Tibial nerve (tissue), 4 donors: ENCODE measurements around the gene ZNF800. TPM values are rescaled to one million over a fixed set of nuclear protein-coding genes. Genes with fewer than 3 reads are reported as not detected.

Experiments
- DNase-seq, 2 donors: peaks; one replicate each; pipeline ENCODE4 v3.0.0-alpha.2; 2019; ENCODE audit warnings: low spot score in 2 of 2
- H3K27ac ChIP-seq, 4 donors: fragments of 200-600 bp; sonication (generic) in 3 of 4; one replicate each; pipeline ENCODE4 v1.5.1; 2017 to 2019; ENCODE audit warnings: mild to moderate bottlenecking in 1 of 4
- H3K27me3 ChIP-seq, 2 donors: fragments of 200-600 bp; sonication (generic) in 1 of 2; one replicate each; pipeline versions ENCODE4 v1.5.1 to v1.6.0; 2017 to 2019
- H3K36me3 ChIP-seq, 3 donors: fragments of 200-600 bp; sonication (generic); one replicate each; pipeline ENCODE4 v1.5.1; 2018 to 2019
- H3K4me1 ChIP-seq, 4 donors: fragments of 200-600 bp; sonication (generic) in 3 of 4; one replicate each; pipeline ENCODE4 v1.5.1; 2017 to 2019
- H3K4me3 ChIP-seq, 4 donors: fragments of 200-600 bp; sonication (generic) in 3 of 4; one replicate each; pipeline ENCODE4 v1.5.1; 2017 to 2019; ENCODE audit warnings: mild to moderate bottlenecking in 1 of 4, moderate library complexity in 1 of 4
- H3K9me3 ChIP-seq, 4 donors: fragments of 200-600 bp; sonication (generic) in 3 of 4; one replicate each; pipeline ENCODE4 v1.5.1; 2017 to 2019
- EP300 ChIP-seq, 2 donors: sonication (generic); formaldehyde crosslinking; IDR thresholded peaks; one replicate each; pipeline ENCODE4 v1.6.1; 2017; ENCODE audit warnings: antibody characterized with exemption in 2 of 2, mild to moderate bottlenecking in 1 of 2
- POLR2A ChIP-seq, 2 donors: fragments of 450-650 bp; IDR thresholded peaks; one replicate each; pipeline ENCODE4 v1.6.1; 2017; ENCODE audit warnings: antibody characterized with exemption in 2 of 2, mild to moderate bottlenecking in 2 of 2, moderate library complexity in 2 of 2
- whole genome bisulfite sequencing, 2 donors: methylation state at CpG; one replicate each; pipeline ENCODE4 v1.1.5; 2018; 5-methylcytosine and 5-hydroxymethylcytosine counted together
- total RNA-seq, 4 donors: library from RNA; depleted of rRNA; stranded (reverse); fragments of >200 nt; gene quantifications; one replicate each; pipeline ENCODE4 v1.1.0, GENCODE V29; 2016
- TF ChIP-seq, protein P1 (sequence below), 5 experiments: fragments of 200-600 bp in 3 of 5; fragments of 450-650 bp in 2 of 5; sonication (generic) in 3 of 5; IDR thresholded peaks; one replicate each; pipeline ENCODE4 v1.5.1; 2016 to 2019; ENCODE audit warnings: antibody characterized with exemption in 5 of 5, mild to moderate bottlenecking in 3 of 5, moderate library complexity in 2 of 5

ZNF800 gene
- total RNA-seq, 4 donors from 2014 or later: 27.3 to 50.0 (median 33.9) TPM

DNA sequence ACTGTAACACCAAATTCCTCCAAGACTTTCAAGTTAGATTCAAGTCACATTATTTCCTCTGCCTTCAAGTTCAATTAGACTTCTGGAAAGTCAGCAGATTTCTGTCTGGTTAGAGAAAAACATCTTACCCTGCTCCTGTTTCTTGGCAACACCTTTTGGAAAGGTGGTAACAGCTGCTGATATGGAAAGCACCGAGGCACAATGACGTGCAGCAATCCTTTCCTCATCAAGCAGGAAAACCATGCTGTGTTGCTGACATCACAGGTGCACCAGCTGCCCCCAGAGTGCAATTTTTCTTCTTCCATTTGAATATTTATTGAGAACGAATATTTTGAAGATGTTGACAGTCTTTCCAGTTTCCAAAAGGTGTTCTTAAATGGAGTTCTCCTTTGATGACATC, 41.9 kb downstream of the ZNF800 start:
- H3K27me3 ChIP-seq: no peaks in the 10 kb centered on the region
- TF ChIP-seq, protein P1, sequence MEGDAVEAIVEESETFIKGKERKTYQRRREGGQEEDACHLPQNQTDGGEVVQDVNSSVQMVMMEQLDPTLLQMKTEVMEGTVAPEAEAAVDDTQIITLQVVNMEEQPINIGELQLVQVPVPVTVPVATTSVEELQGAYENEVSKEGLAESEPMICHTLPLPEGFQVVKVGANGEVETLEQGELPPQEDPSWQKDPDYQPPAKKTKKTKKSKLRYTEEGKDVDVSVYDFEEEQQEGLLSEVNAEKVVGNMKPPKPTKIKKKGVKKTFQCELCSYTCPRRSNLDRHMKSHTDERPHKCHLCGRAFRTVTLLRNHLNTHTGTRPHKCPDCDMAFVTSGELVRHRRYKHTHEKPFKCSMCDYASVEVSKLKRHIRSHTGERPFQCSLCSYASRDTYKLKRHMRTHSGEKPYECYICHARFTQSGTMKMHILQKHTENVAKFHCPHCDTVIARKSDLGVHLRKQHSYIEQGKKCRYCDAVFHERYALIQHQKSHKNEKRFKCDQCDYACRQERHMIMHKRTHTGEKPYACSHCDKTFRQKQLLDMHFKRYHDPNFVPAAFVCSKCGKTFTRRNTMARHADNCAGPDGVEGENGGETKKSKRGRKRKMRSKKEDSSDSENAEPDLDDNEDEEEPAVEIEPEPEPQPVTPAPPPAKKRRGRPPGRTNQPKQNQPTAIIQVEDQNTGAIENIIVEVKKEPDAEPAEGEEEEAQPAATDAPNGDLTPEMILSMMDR (IDR thresholded peaks at IDR 0.05): no peak
- TF ChIP-seq POLR2A (IDR thresholded peaks at IDR 0.05) (no peak), EP300 (IDR thresholded peaks at IDR 0.05) (no peak)
- WGBS, 2 donors: 62 to 77% methylated on average over 3 of the region's 3 CpGs
- no peak overlapping the region for H3K4me3 ChIP-seq
- H3K36me3 ChIP-seq: peaks cover 0 to 2% (median 0%) of the 10 kb centered on the region in 3 donors
- peaks cover 0 to 9% (median 2%) of the 10 kb centered on the region in 4 donors for H3K4me1 ChIP-seq
- no peaks in the 10 kb centered on the region for H3K9me3 ChIP-seq
- DNase-seq: no peak
- H3K27ac ChIP-seq: no peak overlapping the region

DNA sequence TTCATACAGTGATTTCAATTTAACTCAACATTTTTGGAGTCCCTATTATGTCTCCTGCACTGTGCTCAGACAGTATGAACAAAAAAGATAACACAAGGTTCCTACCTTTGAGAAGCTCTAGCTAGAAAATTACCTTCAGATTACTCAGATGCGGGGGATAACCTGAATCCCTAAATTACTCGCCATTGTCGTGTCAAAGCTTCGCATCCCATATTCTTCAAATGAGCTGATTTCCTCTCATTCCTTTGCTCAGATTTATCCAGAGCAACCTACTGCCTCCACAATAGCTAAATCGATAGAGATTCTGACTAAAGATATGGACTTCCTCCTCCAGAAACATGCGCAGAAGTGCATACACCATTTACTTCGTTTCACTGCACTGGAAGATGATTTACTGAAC, 42.6 kb downstream of the ZNF800 start:
- H3K4me3 ChIP-seq: no peak overlapping the region
- no peak overlapping the region for H3K27ac ChIP-seq
- no peaks in the 10 kb centered on the region for H3K27me3 ChIP-seq
- H3K4me1 ChIP-seq: peaks cover 0 to 9% (median 2%) of the 10 kb centered on the region in 4 donors
- no peak for DNase-seq
- WGBS, 2 donors: 92 to 94% methylated on average over 7 of the region's 7 CpGs
- no peaks in the 10 kb centered on the region for H3K9me3 ChIP-seq
- no peaks in the 10 kb centered on the region for H3K36me3 ChIP-seq
- TF ChIP-seq EP300 (IDR thresholded peaks at IDR 0.05): no peak
- TF ChIP-seq POLR2A (IDR thresholded peaks at IDR 0.05): no peak
- TF ChIP-seq, protein P1 (IDR thresholded peaks at IDR 0.05): no peak

DNA sequence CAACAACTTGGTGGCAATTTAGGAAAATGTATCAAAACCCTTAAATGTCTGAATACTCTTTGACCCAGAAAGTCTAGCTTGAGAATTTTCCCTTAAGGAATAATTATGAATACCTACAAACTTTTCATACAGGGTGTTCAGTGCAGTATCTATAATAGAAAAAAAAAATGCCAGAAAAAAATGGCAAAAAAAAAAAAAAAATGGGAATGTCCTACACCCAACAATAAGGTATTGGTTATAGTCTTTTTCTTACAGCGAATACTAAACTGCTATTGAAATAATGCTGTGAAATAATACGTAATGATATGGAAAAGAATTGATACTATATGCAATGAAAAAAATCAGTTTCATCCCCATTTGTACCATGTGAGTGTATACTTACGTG, 44.3 kb downstream of the ZNF800 start:
- 92 to 94% methylated on average over 3 of the region's 3 CpGs for WGBS, 2 donors
- Histone ChIP-seq H3K4me3 (peak overlapping the region in 2 of 4 donors; percentile 21 to 44), H3K36me3 (no peaks in the 10 kb centered on the region), H3K27ac (no peak overlapping the region), H3K9me3 (no peaks in the 10 kb centered on the region), H3K27me3 (no peaks in the 10 kb centered on the region), H3K4me1 (peaks cover 0 to 9% (median 2%) of the 10 kb centered on the region in 4 donors)
- TF ChIP-seq EP300 (IDR thresholded peaks at IDR 0.05): no peak
- TF ChIP-seq, protein P1 (IDR thresholded peaks at IDR 0.05): no peak
- TF ChIP-seq POLR2A (IDR thresholded peaks at IDR 0.05): no peak
- DNase-seq: no peak

DNA sequence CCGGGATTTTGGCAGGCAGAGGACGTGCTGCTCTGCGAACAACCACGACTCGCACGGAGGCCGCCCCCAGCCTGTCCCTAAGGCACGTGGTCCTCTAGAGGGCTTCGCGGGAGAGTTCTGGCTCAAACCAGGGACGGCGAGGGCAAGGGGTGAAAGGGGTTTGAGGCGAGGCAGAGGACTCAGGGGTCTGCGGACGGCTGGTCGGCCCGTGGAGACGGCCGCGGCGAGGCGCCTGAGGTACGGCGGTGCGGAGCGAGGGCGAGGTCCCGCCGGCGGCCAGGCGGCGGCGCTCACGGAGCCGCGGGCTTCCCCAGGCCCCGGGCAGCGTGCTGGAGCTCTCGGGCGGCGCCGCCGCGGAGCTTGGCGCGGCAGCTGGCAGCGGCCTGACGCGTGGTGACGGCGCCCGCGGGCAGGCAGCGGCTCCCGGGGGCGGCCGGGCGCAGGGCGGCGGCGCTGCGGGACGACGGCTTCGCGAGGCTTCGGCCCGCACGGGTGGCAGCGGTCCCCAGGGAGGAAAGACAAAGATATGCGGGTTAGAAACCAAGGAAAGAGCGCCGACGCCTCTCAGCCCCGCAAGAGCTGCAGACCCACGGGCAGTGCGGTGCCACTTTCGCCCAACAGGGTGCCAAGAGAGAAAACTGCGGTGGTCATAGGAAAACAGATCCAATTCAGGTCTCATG, 44.8 kb downstream of the ZNF800 start:
- H3K27ac ChIP-seq: no peak overlapping the region
- H3K4me1 ChIP-seq: peaks cover 0 to 9% (median 2%) of the 10 kb centered on the region in 4 donors
- peak overlapping the region in 3 of 4 donors; percentile 14 to 44 (median 41) for H3K4me3 ChIP-seq
- no peaks in the 10 kb centered on the region for H3K27me3 ChIP-seq
- H3K9me3 ChIP-seq: peaks cover 0 to 4% (median 1%) of the 10 kb centered on the region in 4 donors
- 6 to 10% methylated on average over 47 to 60 of the region's 79 CpGs for WGBS, 2 donors
- no peak for TF ChIP-seq EP300 (IDR thresholded peaks at IDR 0.05)
- TF ChIP-seq, protein P1 (IDR thresholded peaks at IDR 0.05): peak; percentile 37 to 75 (median 66)
- H3K36me3 ChIP-seq: no peaks in the 10 kb centered on the region
- DNase-seq: no peak

DNA sequence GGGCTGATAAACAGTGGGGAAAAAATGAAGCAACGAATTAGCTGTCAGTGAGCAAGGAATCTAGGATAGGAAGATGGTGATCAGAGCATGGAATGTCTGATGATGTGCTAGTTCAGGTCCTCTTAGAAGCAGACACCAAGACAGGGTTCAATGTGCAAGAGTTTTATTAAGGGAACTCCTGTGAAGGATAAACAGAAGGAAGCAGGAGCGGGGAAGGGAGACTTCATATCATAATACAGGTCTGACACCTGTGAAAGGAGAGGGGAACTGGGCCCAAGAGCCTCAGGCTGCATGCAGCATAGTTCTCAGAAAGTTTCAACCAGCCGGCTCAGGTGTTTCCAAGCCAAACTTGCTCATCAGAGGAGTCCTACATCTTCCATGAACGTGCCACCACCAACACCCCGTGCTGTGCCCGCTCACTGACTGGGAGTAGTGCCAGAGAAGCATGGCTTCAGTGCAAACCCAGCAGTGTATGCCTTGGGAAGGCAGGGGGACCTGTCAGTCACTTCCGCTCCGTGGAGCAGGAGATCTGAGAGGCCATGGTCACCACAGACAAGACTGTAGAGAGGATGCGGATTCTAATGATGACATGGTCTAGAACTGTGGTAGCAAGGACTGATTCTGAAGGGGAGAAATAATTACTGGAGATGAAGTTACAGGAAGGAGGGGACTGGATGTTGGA, 45.8 kb downstream of the ZNF800 start:
- Histone ChIP-seq H3K27me3 (no peaks in the 10 kb centered on the region), H3K27ac (no peak overlapping the region), H3K36me3 (no peaks in the 10 kb centered on the region), H3K4me1 (peaks cover 0 to 9% (median 2%) of the 10 kb centered on the region in 4 donors), H3K9me3 (peaks cover 0 to 9% (median 3%) of the 10 kb centered on the region in 4 donors), H3K4me3 (no peak overlapping the region)
- 88 to 89% methylated on average over 9 of the region's 9 CpGs for WGBS, 2 donors
- no peak for DNase-seq
- TF ChIP-seq EP300 (IDR thresholded peaks at IDR 0.05) (no peak), POLR2A (IDR thresholded peaks at IDR 0.05) (no peak)
- TF ChIP-seq, protein P1 (IDR thresholded peaks at IDR 0.05): no peak
